B cell (primary cell): ENCODE data around the gene C11orf16. TPM values are rescaled to one million over a fixed set of nuclear protein-coding genes. Genes with fewer than 3 reads are reported as not detected.
A peak's percentile ranks its signal among the peaks of the same experiment; 100 is the strongest.

Experiments used
- ATAC-seq: fragments of 200-7000 bp; cut with Tn5 transposase; one replicate; pipeline ENCODE4 v1.10.0; 2021; ENCODE audit warnings: low read depth, mild to moderate bottlenecking, moderate number of reproducible peaks, moderate library complexity
- CTCF ChIA-PET: fragments of 350-600 bp; sonication (Branson Sonifier 250); formaldehyde crosslinking; loops from one replicate; lab custom pipeline; 2021; ENCODE audit warnings: antibody characterized with exemption, inconsistent platforms; lab: Charles Lee
- POLR2A ChIA-PET: fragments of 350-600 bp; sonication (Branson Sonifier 250); formaldehyde crosslinking; loops from one replicate; lab custom pipeline; 2021; ENCODE audit warnings: antibody characterized with exemption; lab: Charles Lee
- DNase-seq: peaks from one replicate; pipeline ENCODE4 v3.0.0; 2013
- H2AFZ ChIP-seq: 2 replicates; pipeline ENCODE4 v1.6.1; 2012; ENCODE audit warnings: mild to moderate bottlenecking, low read depth, low read length; ENCODE audit not compliant: insufficient read depth, poor library complexity, severe bottlenecking
- H3K27ac ChIP-seq, 2 donors: 1 replicate in 1 of 2; 2 replicates in 1 of 2; pipeline ENCODE4 v1.5.1; 2012 to 2013; ENCODE audit warnings: low read length in 2 of 2, mild to moderate bottlenecking in 2 of 2, moderate library complexity in 1 of 2
- H3K27me3 ChIP-seq, 4 experiments: fragments of 200-600 bp in 1 of 4; sonication (generic) in 1 of 4; replicated peaks in 1 of 4; 1 replicate in 2 of 4; 2 replicates in 2 of 4; pipeline versions ENCODE4 v1.6.1 to v1.7.0; 2013 to 2016; ENCODE audit warnings: low read length in 3 of 4, mild to moderate bottlenecking in 2 of 4, mixed read lengths in 1 of 4, moderate library complexity in 1 of 4; ENCODE audit not compliant: insufficient read depth in 4 of 4, control insufficient read depth in 3 of 4; ENCODE audit errors: control extremely low read depth in 1 of 4
- H3K36me3 ChIP-seq, 2 experiments: replicated peaks in 1 of 2; 1 replicate in 1 of 2; 2 replicates in 1 of 2; pipeline versions ENCODE4 v1.6.1 to v1.7.1; 2013; ENCODE audit warnings: low read length in 1 of 2; ENCODE audit not compliant: insufficient read depth in 2 of 2, control insufficient read depth in 1 of 2; ENCODE audit errors: control extremely low read depth in 1 of 2, extremely low read depth in 1 of 2
- H3K4me1 ChIP-seq, 2 donors: fragments of 200-600 bp in 1 of 2; sonication (generic) in 1 of 2; 1 replicate in 1 of 2; 2 replicates in 1 of 2; pipeline versions ENCODE4 v1.5.1 to v1.6.1; 2013 to 2017; ENCODE audit warnings: low read length in 2 of 2; ENCODE audit not compliant: control insufficient read depth in 2 of 2, insufficient read depth in 2 of 2
- H3K4me2 ChIP-seq: replicated peaks from 2 replicates; pipeline ENCODE3; 2012; ENCODE audit warnings: mild to moderate bottlenecking, low read depth, low read length; ENCODE audit not compliant: poor library complexity, severe bottlenecking
- H3K4me3 ChIP-seq, 5 experiments: fragments of 200-600 bp in 1 of 5; sonication (generic) in 1 of 5; 1 replicate in 3 of 5; 2 replicates in 2 of 5; pipeline versions ENCODE4 v1.5.1 to v1.7.0; 2011 to 2016; ENCODE audit warnings: low read length in 4 of 5, mild to moderate bottlenecking in 4 of 5, low read depth in 2 of 5, control low read depth in 1 of 5, moderate library complexity in 1 of 5; ENCODE audit not compliant: insufficient read depth in 1 of 5; ENCODE audit errors: control extremely low read depth in 1 of 5, extremely low read depth in 1 of 5
- H3K79me2 ChIP-seq: fragments of 200-600 bp; sonication (generic); one replicate; pipeline ENCODE4 v1.6.0; 2016; ENCODE audit warnings: low read length; ENCODE audit not compliant: control insufficient read depth, insufficient read depth
- H3K9ac ChIP-seq: fragments of 200-600 bp; sonication (generic); 2 replicates; pipeline ENCODE4 v1.6.1; 2017; ENCODE audit warnings: mild to moderate bottlenecking, low read length, moderate library complexity
- H3K9me3 ChIP-seq, 3 donors: one replicate each; pipeline versions ENCODE4 v1.6.1 to v1.7.1; 2013; ENCODE audit warnings: low read length in 2 of 3; ENCODE audit not compliant: control insufficient read depth in 2 of 3, insufficient read depth in 1 of 3; ENCODE audit errors: control extremely low read depth in 1 of 3
- H4K20me1 ChIP-seq: 2 replicates; pipeline ENCODE4 v1.6.0; 2012; ENCODE audit warnings: mild to moderate bottlenecking, low read length; ENCODE audit not compliant: insufficient read depth, control insufficient read depth, poor library complexity, severe bottlenecking
- H3K27ac Mint-ChIP-seq: one replicate; pipeline ENCODE4 v1.8.0; 2021; ENCODE audit warnings: mixed read lengths
- H3K27me3 Mint-ChIP-seq: one replicate; pipeline ENCODE4 v1.8.0; 2021; ENCODE audit warnings: mixed read lengths
- H3K4me1 Mint-ChIP-seq: one replicate; pipeline ENCODE4 v1.8.0; 2021; ENCODE audit warnings: mixed read lengths
- H3K4me3 Mint-ChIP-seq: one replicate; pipeline ENCODE4 v1.8.0; 2021; ENCODE audit warnings: mixed read lengths
- H3K9me3 Mint-ChIP-seq: one replicate; pipeline ENCODE4 v1.8.0; 2022; ENCODE audit warnings: mixed read lengths; ENCODE audit not compliant: insufficient read depth
- CTCF ChIP-seq: fragments of 200-600 bp; IDR thresholded peaks from one replicate; pipeline ENCODE4 v1.8.0; 2022; ENCODE audit warnings: antibody characterized with exemption, mild to moderate bottlenecking
- EZH2 ChIP-seq: IDR thresholded peaks from 2 replicates; pipeline ENCODE4 v1.6.1; 2012; ENCODE audit warnings: borderline replicate concordance, low read depth, mild to moderate bottlenecking, moderate library complexity, low read length; ENCODE audit not compliant: insufficient read depth, poor library complexity, severe bottlenecking
- WGBS: methylation state at CpG from one replicate; pipeline ENCODE4 v1.1.5; 2013; ENCODE audit warnings: missing lambda C conversion rate; ENCODE audit not compliant: insufficient coverage; 5-methylcytosine and 5-hydroxymethylcytosine counted together
- intact Hi-C: fragments of 100-400 bp; cut with micrococcal nuclease; formaldehyde crosslinking; loops from one replicate; pipeline ENCODE4 v1.10.0; 2022
- polyA plus RNA-seq: library from polyadenylated mRNA; depleted of rRNA; stranded (reverse); fragments of >200 nt; gene quantifications from 2 replicates; pipeline ENCODE4 v1.2.3, GENCODE V29; 2012
- total RNA-seq, 2 donors: library from RNA; stranded (reverse); fragments of 120-200 nt in 1 of 2; gene quantifications; 1 replicate in 1 of 2; 2 replicates in 1 of 2; pipeline versions ENCODE4 v1.2.3 to v1.2.4, GENCODE V29; 2013 to 2022

Gene C11orf16
- total and polyA plus RNA-seq, 2 donors (not counting 1 experiment from before 2014, with no cell fraction given) = not detected

GRCh38 chr11:8878771-8879170, 54.0 kb downstream of the C11orf16 start:
- Mint-ChIP-seq H3K4me3 (no peak overlapping the region), H3K27me3 (peaks cover 18% of the 10 kb centered on the region), H3K27ac (no peak overlapping the region), H3K9me3 (no peaks in the 10 kb centered on the region), H3K4me1 (peaks cover 11% of the 10 kb centered on the region)
- peaks cover 0 to 3% (median 1%) of the 10 kb centered on the region in 4 experiments for H3K27me3 ChIP-seq
- no peaks in the 10 kb centered on the region for H3K79me2 ChIP-seq
- H3K9me3 ChIP-seq = no peaks in the 10 kb centered on the region
- peaks cover 11 to 12% of the 10 kb centered on the region in 2 donors for H3K4me1 ChIP-seq
- no CpG with 5 or more reads among the region's 2 CpGs for WGBS
- no peaks in the 10 kb centered on the region for H3K36me3 ChIP-seq
- H3K9ac ChIP-seq = no peak overlapping the region
- ChIA-PET POLR2A (no interaction called here), CTCF (interaction anchor here (0.5 kb wide), 1 partner anchor 669 kb away, joined by 3 read pairs; no protein-coding TSS in a partner anchor)
- H3K27ac ChIP-seq = no peak overlapping the region
- H3K4me2 ChIP-seq = no peak overlapping the region
- no peaks in the 10 kb centered on the region for H4K20me1 ChIP-seq
- H3K4me3 ChIP-seq = no peak overlapping the region
- ATAC-seq (no peak), DNase-seq (no peak)
- intact Hi-C loops = no loop called here
- TF ChIP-seq CTCF (no peak), EZH2 (no peak)
- no peak overlapping the region for H2AFZ ChIP-seq

- Histone ChIP-seq H3K9me3 (peaks cover 0 to 6% (median 0%) of the 10 kb centered on the region in 3 donors), H2AFZ (peak overlapping the region; percentile 60), H3K27me3 (peaks cover 0 to 22% (median 7%) of the 10 kb centered on the region in 4 experiments), H3K36me3 (no peaks in the 10 kb centered on the region), H3K27ac (no peak overlapping the region), H3K9ac (peak overlapping the region; percentile 17), H3K79me2 (no peaks in the 10 kb centered on the region), H3K4me3 (peak overlapping the region in 1 of 5 experiments; percentile 41), H3K4me1 (peaks cover 22 to 26% of the 10 kb centered on the region in 2 donors), H3K4me2 (peak overlapping the region; percentile 50), H4K20me1 (no peaks in the 10 kb centered on the region)
- no peaks in the 10 kb centered on the region for H3K9me3 Mint-ChIP-seq
- WGBS = 0% methylated on average over 1 of the region's 6 CpGs
- CTCF ChIA-PET = interaction anchor here (1.2 kb wide), 1 partner anchor 8 kb away, joined by 3 read pairs; no protein-coding TSS in a partner anchor
- H3K27ac Mint-ChIP-seq = no peak overlapping the region
- POLR2A ChIA-PET = no interaction called here
- peaks cover 33% of the 10 kb centered on the region for H3K27me3 Mint-ChIP-seq
- intact Hi-C loops = no loop called here
- H3K4me1 Mint-ChIP-seq = peaks cover 25% of the 10 kb centered on the region
- ATAC-seq = no peak
- peak overlapping the region; percentile 33 for H3K4me3 Mint-ChIP-seq
- peak; percentile 13 for DNase-seq
- no peak for TF ChIP-seq CTCF
- no peak for TF ChIP-seq EZH2
Observed at GRCh38 chr11:8873741-8874405, 58.9 kb downstream of the C11orf16 start.
